Activated gamma-delta T cell treated with Interleukin-2 at 50 U/mL for 16 hours (primary cell): ENCODE data around the gene ZBTB34.

Experiments
- DNase-seq: peaks from one replicate; pipeline ENCODE4 v3.0.0-alpha.2; 2020

ZBTB34 gene

DNA sequence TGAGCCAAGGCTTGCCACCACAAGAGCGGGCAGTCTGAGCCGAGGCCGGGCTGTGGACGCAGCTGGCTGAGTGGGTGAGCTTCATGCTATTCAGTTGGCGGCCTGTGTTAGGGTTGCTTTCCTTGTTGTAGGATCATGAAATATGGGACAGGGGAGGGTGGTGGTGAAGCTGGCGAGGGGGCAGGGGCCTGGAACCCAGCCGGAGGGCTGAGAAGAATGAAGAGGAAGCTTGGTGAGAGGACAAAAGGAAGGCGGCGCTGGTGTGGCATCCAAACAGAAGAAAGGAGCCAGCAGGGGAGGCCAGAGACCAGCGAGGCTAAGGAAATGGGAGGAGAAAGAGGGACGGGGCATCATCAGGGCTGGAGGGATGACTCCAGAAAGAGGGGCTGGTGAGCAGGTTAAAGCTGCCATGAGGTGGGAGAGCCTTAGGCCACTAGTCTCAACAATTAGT, 72.5 kb downstream of the ZBTB34 start:
- no peak for DNase-seq

GRCh38 chr9:126933334-126933980, 73.0 kb downstream of the ZBTB34 start:
- DNase-seq, result no peak

DNA sequence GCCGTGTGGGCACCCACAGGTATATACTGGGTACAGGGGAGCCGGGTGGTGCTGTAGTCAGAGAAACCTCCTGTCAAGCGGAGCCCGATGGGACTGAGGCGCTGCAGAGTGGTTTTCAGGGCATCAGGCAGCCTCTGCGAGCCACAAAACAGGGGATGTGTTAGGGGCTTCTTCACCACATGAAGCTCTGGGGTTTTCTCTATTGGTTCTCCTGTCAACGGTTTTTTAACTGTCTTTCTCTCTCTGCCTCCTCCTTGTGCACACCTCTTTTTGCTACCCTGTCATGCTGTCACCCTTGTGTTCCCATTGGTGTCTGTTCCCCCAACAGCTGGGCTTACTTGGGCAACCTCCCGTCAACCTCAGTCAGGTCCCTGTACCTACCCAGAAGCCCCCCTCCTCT, 74.0 kb downstream of the ZBTB34 start:
- DNase-seq, result no peak
